HEK293 (cell line): ENCODE measurements around the gene PIP4K2A.

ENCODE experiments used
- ATF2 ChIP-seq: fragments of 450-650 bp; formaldehyde crosslinking; IDR thresholded peaks from 2 replicates; pipeline ENCODE4 v1.5.1; 2016; ENCODE audit warnings: missing biosample characterization, missing genetic modification characterization, low read depth
- GLI2 ChIP-seq: fragments of 450-650 bp; formaldehyde crosslinking; IDR thresholded peaks from 2 replicates; pipeline ENCODE4; 2017; ENCODE audit warnings: missing biosample characterization, missing genetic modification characterization, low read depth, borderline replicate concordance
- KLF1 ChIP-seq: fragments of 450-650 bp; formaldehyde crosslinking; IDR thresholded peaks from 2 replicates; pipeline ENCODE4 v1.5.1; 2016; ENCODE audit warnings: missing biosample characterization, missing genetic modification characterization
- KLF7 ChIP-seq: fragments of 450-650 bp; formaldehyde crosslinking; IDR thresholded peaks from 2 replicates; pipeline ENCODE4 v1.5.1; 2016; ENCODE audit warnings: missing biosample characterization, missing genetic modification characterization, borderline replicate concordance
- PRDM10 ChIP-seq: fragments of 450-650 bp; formaldehyde crosslinking; IDR thresholded peaks from 2 replicates; pipeline ENCODE4 v1.5.1; 2016; ENCODE audit warnings: missing biosample characterization, missing genetic modification characterization
- REST ChIP-seq: fragments of 450-650 bp; formaldehyde crosslinking; IDR thresholded peaks from 2 replicates; pipeline ENCODE4 v1.5.1; 2016; ENCODE audit warnings: missing biosample characterization, missing genetic modification characterization
- WT1 ChIP-seq: fragments of 450-650 bp; formaldehyde crosslinking; IDR thresholded peaks from 2 replicates; pipeline ENCODE4 v1.5.1; 2016; ENCODE audit warnings: missing biosample characterization, missing genetic modification characterization
- ZBTB17 ChIP-seq: fragments of 450-650 bp; formaldehyde crosslinking; IDR thresholded peaks from 2 replicates; pipeline ENCODE4 v1.5.1; 2016; ENCODE audit warnings: missing biosample characterization, missing genetic modification characterization
- ZFP37 ChIP-seq: fragments of 450-650 bp; formaldehyde crosslinking; IDR thresholded peaks from 2 replicates; pipeline ENCODE4 v1.5.1; 2016; ENCODE audit warnings: missing biosample characterization, missing genetic modification characterization
- ZFP69B ChIP-seq: fragments of 450-650 bp; formaldehyde crosslinking; IDR thresholded peaks from 2 replicates; pipeline ENCODE4 v1.5.1; 2016; ENCODE audit warnings: missing biosample characterization, missing genetic modification characterization
- ZNF280D ChIP-seq: fragments of 450-650 bp; formaldehyde crosslinking; IDR thresholded peaks from 2 replicates; pipeline ENCODE4 v1.5.1; 2016; ENCODE audit warnings: missing biosample characterization, missing genetic modification characterization
- ZNF362 ChIP-seq: fragments of 450-650 bp; formaldehyde crosslinking; IDR thresholded peaks from 2 replicates; pipeline ENCODE4 v1.5.1; 2016; ENCODE audit warnings: missing biosample characterization, missing genetic modification characterization
- ZNF398 ChIP-seq: fragments of 450-650 bp; formaldehyde crosslinking; IDR thresholded peaks from 2 replicates; pipeline ENCODE4 v1.5.1; 2017; ENCODE audit warnings: missing biosample characterization, missing genetic modification characterization
- ZNF426 ChIP-seq: fragments of 450-650 bp; formaldehyde crosslinking; IDR thresholded peaks from 2 replicates; pipeline ENCODE4 v1.5.1; 2017; ENCODE audit warnings: missing biosample characterization, missing genetic modification characterization, mild to moderate bottlenecking, inconsistent platforms, moderate library complexity
- ZNF501 ChIP-seq: fragments of 450-650 bp; formaldehyde crosslinking; IDR thresholded peaks from 2 replicates; pipeline ENCODE4 v1.5.1; 2016; ENCODE audit warnings: missing biosample characterization, missing genetic modification characterization
- ZNF514 ChIP-seq: fragments of 450-650 bp; formaldehyde crosslinking; IDR thresholded peaks from 2 replicates; pipeline ENCODE4 v1.5.1; 2016; ENCODE audit warnings: missing biosample characterization, missing genetic modification characterization
- ZNF529 ChIP-seq: fragments of 450-650 bp; formaldehyde crosslinking; IDR thresholded peaks from 2 replicates; pipeline ENCODE4 v1.5.1; 2017; ENCODE audit warnings: missing genetic modification characterization, missing biosample characterization; ENCODE audit not compliant: insufficient replicate concordance
- ZNF530 ChIP-seq: fragments of 450-650 bp; formaldehyde crosslinking; IDR thresholded peaks from 2 replicates; pipeline ENCODE4 v1.5.1; 2016; ENCODE audit warnings: low read depth, missing biosample characterization, missing genetic modification characterization
- ZNF558 ChIP-seq: fragments of 450-650 bp; formaldehyde crosslinking; IDR thresholded peaks from 2 replicates; pipeline ENCODE4 v1.5.1; 2016; ENCODE audit warnings: missing biosample characterization, missing genetic modification characterization
- ZNF654 ChIP-seq: fragments of 450-650 bp; formaldehyde crosslinking; IDR thresholded peaks from 2 replicates; pipeline ENCODE4 v1.5.1; 2016; ENCODE audit warnings: low read depth, missing biosample characterization, missing genetic modification characterization
- ZNF830 ChIP-seq: fragments of 450-650 bp; IDR thresholded peaks from 2 replicates; pipeline ENCODE4 v1.5.0; 2018; ENCODE audit warnings: missing biosample characterization, missing genetic modification characterization, low read depth, mild to moderate bottlenecking, moderate library complexity
- ZNF837 ChIP-seq: fragments of 450-650 bp; formaldehyde crosslinking; IDR thresholded peaks from 2 replicates; pipeline ENCODE4 v1.5.1; 2016; ENCODE audit warnings: missing biosample characterization, missing genetic modification characterization
- ZSCAN4 ChIP-seq: fragments of 450-650 bp; formaldehyde crosslinking; IDR thresholded peaks from 2 replicates; pipeline ENCODE4 v1.5.1; 2017; ENCODE audit warnings: missing biosample characterization, missing genetic modification characterization

PIP4K2A gene

GRCh38 chr10:22620140-22620857, 94.1 kb downstream of the PIP4K2A start (continued):
- TF ChIP-seq ZNF280D (tag by site-specific recombination) = no peak
- TF ChIP-seq ZBTB17 (tag by site-specific recombination) = 0 out of 2 replicates have a peak, but pooled peaks have one; percentile 24
- no peak for TF ChIP-seq ZNF530 (tag by site-specific recombination)
- no peak for TF ChIP-seq ZNF654 (tag by site-specific recombination)
- TF ChIP-seq ZNF501 (tag by site-specific recombination) = no peak
- no peak for TF ChIP-seq ZNF398 (tag by site-specific recombination)
- TF ChIP-seq REST (tag by site-specific recombination) = no peak
- no peak for TF ChIP-seq ZNF362 (tag by site-specific recombination)
- no peak for TF ChIP-seq ZNF558 (tag by site-specific recombination)
- no peak for TF ChIP-seq ZNF426 (tag by site-specific recombination)
- no peak for TF ChIP-seq ZFP37 (tag by site-specific recombination)
- no peak for TF ChIP-seq GLI2
- TF ChIP-seq ZSCAN4 (tag by site-specific recombination) = no peak
- TF ChIP-seq ZNF529 (tag by site-specific recombination) = no peak
- TF ChIP-seq ZNF514 (tag by site-specific recombination) = no peak
- no peak for TF ChIP-seq ZFP69B
- peak; percentile 92 for TF ChIP-seq PRDM10 (tag by site-specific recombination)
- TF ChIP-seq ZNF830 (tag by site-specific recombination) = no peak
- peak; percentile 93 for TF ChIP-seq KLF1 (tag by site-specific recombination)
- no peak for TF ChIP-seq WT1 (tag by site-specific recombination)
- TF ChIP-seq ATF2 (tag by site-specific recombination) = no peak
- TF ChIP-seq ZNF837 (tag by site-specific recombination) = no peak
- no peak for TF ChIP-seq KLF7 (tag by site-specific recombination)
